Fibroblast of peridontal ligament (primary cell): ENCODE measurements around the gene ZEB2.
A peak's percentile ranks its signal among the peaks of the same experiment; 100 is the strongest.

ENCODE experiments used
- DNase-seq: peaks from one replicate; pipeline ENCODE4 v3.0.0-alpha.2; 2010; ENCODE audit errors: extremely low read depth

ZEB2 gene

GRCh38 chr2:144513388-144514101, 6.4 kb downstream of the ZEB2 start:
- peak; percentile 92 for DNase-seq

- peak; percentile 60 for DNase-seq
Observed at GRCh38 chr2:144512891-144513351, 7.0 kb downstream of the ZEB2 start.

GRCh38 chr2:144512470-144512869, 7.4 kb downstream of the ZEB2 start:
- DNase-seq: no peak

- no peak for DNase-seq
Observed at GRCh38 chr2:144511937-144512336, 8.0 kb downstream of the ZEB2 start.

GRCh38 chr2:144511226-144511810, 8.6 kb downstream of the ZEB2 start:
- DNase-seq: peak; percentile 53

GRCh38 chr2:144510294-144510991, 9.5 kb downstream of the ZEB2 start:
- peak; percentile 70 for DNase-seq

- DNase-seq: no peak
Observed at GRCh38 chr2:144509879-144510221, 10.1 kb downstream of the ZEB2 start.

- peak; percentile 65 for DNase-seq
Observed at GRCh38 chr2:144509001-144509878, 10.7 kb downstream of the ZEB2 start.

GRCh38 chr2:144508172-144508851, 11.6 kb downstream of the ZEB2 start:
- DNase-seq: peak; percentile 57

- DNase-seq: peak; percentile 67
Observed at GRCh38 chr2:144507441-144508171, 12.3 kb downstream of the ZEB2 start.

GRCh38 chr2:144505245-144505831, 14.6 kb downstream of the ZEB2 start:
- peak; percentile 83 for DNase-seq

- no peak for DNase-seq
Observed at GRCh38 chr2:144504218-144504641, 15.7 kb downstream of the ZEB2 start.

GRCh38 chr2:144503242-144503641, 16.7 kb downstream of the ZEB2 start:
- DNase-seq: no peak

- DNase-seq: no peak
Observed at GRCh38 chr2:144502369-144502768, 17.6 kb downstream of the ZEB2 start.

- no peak for DNase-seq
Observed at GRCh38 chr2:144501627-144502026, 18.3 kb downstream of the ZEB2 start.

- peak; percentile 59 for DNase-seq
Observed at GRCh38 chr2:144501118-144501517, 18.8 kb downstream of the ZEB2 start.

- no peak for DNase-seq
Observed at GRCh38 chr2:144500563-144500962, 19.4 kb downstream of the ZEB2 start.

GRCh38 chr2:144498277-144498676, 21.6 kb downstream of the ZEB2 start:
- DNase-seq: no peak

- no peak for DNase-seq
Observed at GRCh38 chr2:144496977-144497598, 22.8 kb downstream of the ZEB2 start.
